GM12801 (cell line): ENCODE data around the gene POLR1G.

Experiments used
- CTCF ChIP-seq: IDR thresholded peaks from one replicate; pipeline ENCODE4 v1.5.1; 2011; ENCODE audit warnings: control low read depth; ENCODE audit not compliant: insufficient read length; ENCODE audit errors: extremely low read depth

POLR1G gene

GRCh38 chr19:45382426-45382825 lies 24.0 kb upstream of the POLR1G start:
- TF ChIP-seq CTCF, result no peak

- no peak for TF ChIP-seq CTCF
Measured at GRCh38 chr19:45385392-45386221, 20.8 kb upstream of the POLR1G start.

GRCh38 chr19:45391346-45391745 lies 15.1 kb upstream of the POLR1G start:
- TF ChIP-seq CTCF, result no peak

- TF ChIP-seq CTCF, result no peak
Measured at GRCh38 chr19:45391871-45392665, 14.4 kb upstream of the POLR1G start.

- TF ChIP-seq CTCF, result no peak
Measured at GRCh38 chr19:45395821-45396617, 10.4 kb upstream of the POLR1G start.

GRCh38 chr19:45400192-45400591 lies 6.3 kb upstream of the POLR1G start:
- no peak for TF ChIP-seq CTCF

GRCh38 chr19:45401815-45402214 lies 4.6 kb upstream of the POLR1G start:
- no peak for TF ChIP-seq CTCF
